GM12878 (cell line): ENCODE results near the gene ALOXE3. TPM values are rescaled to one million over a fixed set of nuclear protein-coding genes. Genes with fewer than 3 reads are reported as not detected.

ENCODE experiments used
- ATAC-seq: fragments of 200-7000 bp; cut with Tn5 transposase; 3 replicates; pipeline ENCODE4 v1.9.1; 2020; ENCODE audit warnings: mild to moderate bottlenecking, moderate library complexity
- BruUV-seq: library from RNA; stranded (reverse); fragments of 400-500 nt; replicated peaks from 2 replicates; lab custom pipeline; 2021; lab: Mats Ljungman, UMichigan
- CTCF ChIA-PET: fragments of 300-600 bp; sonication (Branson Sonifier 250); formaldehyde crosslinking; extraction: SDS; loops from one replicate; lab custom pipeline; 2021; ENCODE audit warnings: inconsistent platforms; lab: Yijun Ruan, JAX
- POLR2A ChIA-PET: fragments of 350-600 bp; formaldehyde crosslinking; extraction: SDS; loops from one replicate; lab custom pipeline; 2021; ENCODE audit warnings: inconsistent platforms; lab: Charles Lee
- RAD21 ChIA-PET: fragments of 300-600 bp; sonication (Branson Sonifier 250); formaldehyde crosslinking; loops from one replicate; lab custom pipeline; 2023; ENCODE audit warnings: antibody characterized with exemption; ENCODE audit not compliant: unreplicated experiment; lab: Charles Lee
- SMC1A ChIA-PET: fragments of 300-600 bp; sonication (Branson Sonifier 250); formaldehyde crosslinking; loops from one replicate; lab custom pipeline; 2023; ENCODE audit not compliant: unreplicated experiment, uncharacterized antibody; lab: Charles Lee
- DNase-seq: peaks from one replicate; pipeline ENCODE4 v3.0.0-alpha.2; 2011; ENCODE audit warnings: low read depth, low spot score
- FAIRE-seq: peaks from 3 replicates; lab custom pipeline; 2011; peaks lifted over from hg19 to GRCh38; lab: Jason Lieb, UNC
- H2AFZ ChIP-seq: 2 replicates; pipeline ENCODE4 v1.6.0; 2011; ENCODE audit warnings: low read depth, low read length, control low read depth; ENCODE audit not compliant: control insufficient read depth
- H3K27ac ChIP-seq: 2 replicates; pipeline ENCODE4 v1.5.1; 2011; ENCODE audit warnings: control low read depth; ENCODE audit not compliant: control insufficient read depth, insufficient read depth
- H3K27me3 ChIP-seq, 2 experiments: replicated peaks in 1 of 2; 2 replicates each; pipeline versions ENCODE4 v1.6.0 to v1.6.1; 2011; ENCODE audit warnings: low read length in 1 of 2; ENCODE audit not compliant: control insufficient read depth in 2 of 2, insufficient read depth in 2 of 2
- H3K36me3 ChIP-seq, 2 experiments: 2 replicates each; pipeline ENCODE4 v1.5.1; 2011; ENCODE audit warnings: low read length in 1 of 2; ENCODE audit not compliant: control insufficient read depth in 2 of 2, insufficient read depth in 2 of 2
- H3K4me1 ChIP-seq: 2 replicates; pipeline ENCODE4 v1.6.1; 2011; ENCODE audit warnings: mild to moderate bottlenecking, low read length, moderate library complexity, mixed read lengths; ENCODE audit not compliant: control insufficient read depth, insufficient read depth
- H3K4me2 ChIP-seq: 2 replicates; pipeline ENCODE4 v1.6.0; 2011; ENCODE audit warnings: control low read depth; ENCODE audit not compliant: control insufficient read depth, insufficient read depth
- H3K4me3 ChIP-seq: fragments of 200-600 bp; sonication (generic); 2 replicates; pipeline ENCODE4 v1.5.1; 2016
- H3K79me2 ChIP-seq: 2 replicates; pipeline ENCODE4 v1.6.0; 2011; ENCODE audit warnings: low read length; ENCODE audit not compliant: control insufficient read depth, insufficient read depth
- H3K9ac ChIP-seq: 2 replicates; pipeline ENCODE4 v1.8.0; 2011; ENCODE audit warnings: low read length, control low read depth, mixed read lengths; ENCODE audit not compliant: control insufficient read depth, insufficient read depth
- H3K9me3 ChIP-seq: replicated peaks from 3 replicates; pipeline ENCODE4 v1.5.1; 2011; ENCODE audit warnings: mild to moderate bottlenecking, low read length; ENCODE audit not compliant: control insufficient read depth, insufficient read depth
- H4K20me1 ChIP-seq: 2 replicates; pipeline ENCODE4 v1.6.0; 2011; ENCODE audit not compliant: control insufficient read depth, insufficient read depth
- BCLAF1 ChIP-seq: fragments of 450-650 bp; IDR thresholded peaks from 2 replicates; pipeline ENCODE4 v1.6.1; 2017; ENCODE audit warnings: antibody characterized with exemption, mild to moderate bottlenecking, moderate library complexity
- CBFB ChIP-seq: IDR thresholded peaks from 2 replicates; pipeline ENCODE4 v1.6.1; 2016; ENCODE audit warnings: antibody characterized with exemption, low read depth
- ESRRA ChIP-seq: IDR thresholded peaks from 2 replicates; pipeline ENCODE4 v1.6.1; 2012; ENCODE audit warnings: mild to moderate bottlenecking, low read length, improper control_type of control experiment
- GATAD2B ChIP-seq: fragments of 450-650 bp; conservative IDR thresholded peaks from 2 replicates; pipeline ENCODE4 v1.6.1; 2017; ENCODE audit warnings: low read depth, mild to moderate bottlenecking, moderate library complexity
- HDAC6 ChIP-seq: fragments of 200-600 bp; sonication (generic); IDR thresholded peaks from one replicate; pipeline ENCODE4 v1.8.0; 2017; ENCODE audit warnings: antibody characterized with exemption; ENCODE audit not compliant: unreplicated experiment
- IRF5 ChIP-seq: fragments of 450-650 bp; IDR thresholded peaks from 2 replicates; pipeline ENCODE4 v1.6.1; 2017; ENCODE audit warnings: borderline replicate concordance
- MAX ChIP-seq: IDR thresholded peaks from 2 replicates; pipeline ENCODE4 v1.6.1; 2012; ENCODE audit warnings: low read depth, low read length, improper control_type of control experiment
- MEF2A ChIP-seq: IDR thresholded peaks from 2 replicates; pipeline ENCODE4 v1.6.1; 2011; ENCODE audit warnings: low read depth, mild to moderate bottlenecking, low read length, moderate library complexity; ENCODE audit not compliant: insufficient read depth
- NKRF ChIP-seq: fragments of 450-650 bp; conservative IDR thresholded peaks from 2 replicates; pipeline ENCODE4 v1.6.1; 2017; ENCODE audit warnings: mild to moderate bottlenecking, moderate library complexity
- PAX5 ChIP-seq: IDR thresholded peaks from 2 replicates; pipeline ENCODE4 v1.6.1; 2011; ENCODE audit warnings: low read depth, low read length, borderline replicate concordance
- POLR2AphosphoS2 ChIP-seq: IDR thresholded peaks from 2 replicates; pipeline ENCODE4 v1.6.1; 2011; ENCODE audit warnings: low read depth, mild to moderate bottlenecking, low read length, improper control_type of control experiment, moderate library complexity
- POU2F2 ChIP-seq: IDR thresholded peaks from 3 replicates; pipeline ENCODE4 v1.6.1; 2011; ENCODE audit warnings: low read depth, mild to moderate bottlenecking, low read length, borderline replicate concordance
- RFX5 ChIP-seq: IDR thresholded peaks from 2 replicates; pipeline ENCODE4 v1.6.1; 2011; ENCODE audit warnings: low read depth, low read length, improper control_type of control experiment
- SIN3A ChIP-seq: IDR thresholded peaks from 2 replicates; pipeline ENCODE4 v1.6.1; 2012; ENCODE audit warnings: low read depth, low read length, improper control_type of control experiment
- SMC3 ChIP-seq: IDR thresholded peaks from 2 replicates; pipeline ENCODE4 v1.6.1; 2011; ENCODE audit warnings: low read length, improper control_type of control experiment, borderline replicate concordance
- TCF12 ChIP-seq: IDR thresholded peaks from 2 replicates; pipeline ENCODE4 v1.6.1; 2011; ENCODE audit warnings: low read depth, mild to moderate bottlenecking, low read length
- WRNIP1 ChIP-seq: IDR thresholded peaks from 2 replicates; pipeline ENCODE4 v1.6.1; 2011; ENCODE audit warnings: low read depth, low read length, improper control_type of control experiment, borderline replicate concordance
- ZNF207 ChIP-seq: fragments of 450-650 bp; IDR thresholded peaks from 2 replicates; pipeline ENCODE4 v1.6.1; 2014; ENCODE audit warnings: antibody characterized with exemption, mild to moderate bottlenecking, borderline replicate concordance
- ZNF384 ChIP-seq: IDR thresholded peaks from 2 replicates; pipeline ENCODE4 v1.6.1; 2012; ENCODE audit warnings: low read depth, mild to moderate bottlenecking, low read length, improper control_type of control experiment, borderline replicate concordance
- ZZZ3 ChIP-seq: IDR thresholded peaks from 2 replicates; pipeline ENCODE4 v1.6.1; 2011; ENCODE audit warnings: low read depth; ENCODE audit not compliant: control insufficient read depth, insufficient read length
- WGBS: methylation state at CpG from one replicate; pipeline ENCODE4 v1.1.6; 2016; ENCODE audit warnings: low lambda C conversion rate; ENCODE audit not compliant: insufficient replicate concordance, insufficient coverage; ENCODE audit errors: missing lambda C conversion rate; 5-methylcytosine and 5-hydroxymethylcytosine counted together
- in situ Hi-C: fragments of 300-500 bp; cut with MboI; formaldehyde crosslinking; loops from 9 replicates; pipeline ENCODE4 v1.14.3; 2018; ENCODE audit warnings: mixed read lengths
- intact Hi-C: fragments of 100-400 bp; cut with micrococcal nuclease; formaldehyde crosslinking; loops from one replicate; pipeline ENCODE4 v1.14.2; 2022; ENCODE audit not compliant: unreplicated experiment
- polyA plus RNA-seq, 11 experiments: library from polyadenylated mRNA; depleted of rRNA in 4 of 11; unstranded in 6 of 11; stranded (reverse) in 5 of 11; fragments of >200 nt; fragmentation: Nextera tagmentation in 4 of 11; fragmentation: Illumina TruSeq in 1 of 11; extraction: Ambion mirVana in 4 of 11; extraction: Trizol in 1 of 11; gene quantifications; 1 replicate in 1 of 11; 2 replicates in 10 of 11; pipeline versions ENCODE4 v1.2.1 to v1.2.3, GENCODE V29; 2011 to 2016; ENCODE audit warnings: inconsistent platforms in 2 of 11, missing spikeins in 2 of 11, low read depth in 1 of 11
- total RNA-seq, 4 experiments: library from RNA; depleted of rRNA in 3 of 4; stranded (reverse); fragments of >200 nt in 3 of 4; fragmentation: Illumina TruSeq in 1 of 4; extraction: Trizol in 1 of 4; gene quantifications; 2 replicates each; pipeline versions ENCODE4 v1.2.1 to v1.2.3, GENCODE V29; 2013 to 2021

Gene ALOXE3
- total and polyA plus RNA-seq, 10 of the 15 experiments (the other 5 are each of a cell fraction or from before 2014, with no cell fraction given) = 0.04 TPM; not detected in 9

- H3K4me1 ChIP-seq = no peaks in the 10 kb centered on the region
- H4K20me1 ChIP-seq = no peaks in the 10 kb centered on the region
- H3K27ac ChIP-seq = no peak overlapping the region
- H3K36me3 ChIP-seq = no peaks in the 10 kb centered on the region
- POLR2A ChIA-PET = no interaction called here
- intact Hi-C loops = no loop called here
- no peak overlapping the region for H2AFZ ChIP-seq
- WGBS = 66% methylated on average over 4 of the region's 4 CpGs
- RAD21 ChIA-PET = no interaction called here
- H3K79me2 ChIP-seq = no peaks in the 10 kb centered on the region
- H3K27me3 ChIP-seq = peaks cover 3 to 4% of the 10 kb centered on the region in 2 experiments; a peak in 1 of 4 replicates
- H3K9ac ChIP-seq = no peak overlapping the region
- no TSS peak for BruUV-seq
- no peaks in the 10 kb centered on the region for H3K9me3 ChIP-seq
- H3K4me3 ChIP-seq = no peak overlapping the region
- ATAC-seq = no peak
- no peak for TF ChIP-seq PAX5
- TF ChIP-seq MEF2A = no peak
- TF ChIP-seq HDAC6 = no peak
- no peak for TF ChIP-seq GATAD2B
- no peak for TF ChIP-seq POLR2AphosphoS2
- TF ChIP-seq ZNF384 = no peak
- TF ChIP-seq POU2F2 = no peak
- no peak for TF ChIP-seq IRF5
- no peak for TF ChIP-seq ZZZ3
- TF ChIP-seq SIN3A = no peak
- TF ChIP-seq CBFB = no peak
- no peak for TF ChIP-seq MAX
- TF ChIP-seq RFX5 = no peak
- no peak for TF ChIP-seq SMC3
- TF ChIP-seq NKRF = no peak
- TF ChIP-seq ZNF207 = no peak
- TF ChIP-seq TCF12 = no peak
- no peak for TF ChIP-seq WRNIP1
- TF ChIP-seq ESRRA = no peak
- no peak for TF ChIP-seq BCLAF1
- TF ChIP-seq, all 136 proteins: peak for 0
- SMC1A ChIA-PET = interaction anchor here (0.9 kb wide), 1 partner anchor 10 kb away, joined by 3 read pairs; no protein-coding TSS in a partner anchor
- in situ Hi-C loops = no loop called here
- CTCF ChIA-PET = interaction anchor here (2.1 to 3.0 kb wide), 2 partner anchors 10 to 12 kb away, joined by 8 to 14 read pairs; no protein-coding TSS in a partner anchor
- H3K4me2 ChIP-seq = no peak overlapping the region
- DNase-seq (no peak), FAIRE-seq (no peak)
Measured at GRCh38 chr17:8047769-8048110, 70.6 kb downstream of the ALOXE3 start.
